GM18517 (cell line): ENCODE data around the gene TMEM82.

Source experiments
- ATAC-seq: cut with Tn5 transposase; IDR thresholded peaks from one replicate; pipeline ENCODE4 v1.9.1; 2021; ENCODE audit warnings: mild to moderate bottlenecking, moderate library complexity; ENCODE audit not compliant: unreplicated experiment

The TMEM82 gene

GRCh38 chr1:15775706-15776105 lies 33.4 kb downstream of the TMEM82 start:
- ATAC-seq = no peak

- no peak for ATAC-seq
Observed at GRCh38 chr1:15777909-15778707, 35.8 kb downstream of the TMEM82 start.

GRCh38 chr1:15785683-15786082 lies 43.4 kb downstream of the TMEM82 start:
- no peak for ATAC-seq

- ATAC-seq = no peak
Observed at GRCh38 chr1:15786581-15786980, 44.3 kb downstream of the TMEM82 start.

- ATAC-seq = no peak
Observed at GRCh38 chr1:15788624-15789301, 46.5 kb downstream of the TMEM82 start.

GRCh38 chr1:15796086-15796462 lies 53.8 kb downstream of the TMEM82 start:
- no peak for ATAC-seq
